GM23248 (cell line): ENCODE results near the gene RNF126. TPM values are rescaled to one million over a fixed set of nuclear protein-coding genes. Genes with fewer than 3 reads are reported as not detected.
A peak's percentile ranks its signal among the peaks of the same experiment; 100 is the strongest.

Experiments used
- DNase-seq: peaks from one replicate; pipeline ENCODE4 v3.0.0-alpha.2; 2015
- H2AFZ ChIP-seq: fragments of 200-600 bp; sonication (generic); 2 replicates; pipeline ENCODE4 v1.6.1; 2016; ENCODE audit warnings: antibody characterized with exemption
- H3F3A ChIP-seq: fragments of 200-600 bp; sonication (generic); 2 replicates; pipeline ENCODE4 v1.6.1; 2016; ENCODE audit warnings: mild to moderate bottlenecking, antibody characterized with exemption, mixed run types; ENCODE audit not compliant: insufficient read depth
- H3K27ac ChIP-seq: fragments of 200-600 bp; sonication (generic); 2 replicates; pipeline ENCODE4 v1.5.1; 2016; ENCODE audit warnings: mild to moderate bottlenecking
- H3K27me3 ChIP-seq: fragments of 200-600 bp; sonication (generic); replicated peaks from 2 replicates; pipeline ENCODE4 v1.6.1; 2016; ENCODE audit warnings: mild to moderate bottlenecking; ENCODE audit not compliant: insufficient read depth
- H3K36me3 ChIP-seq: fragments of 200-600 bp; sonication (generic); 2 replicates; pipeline ENCODE4 v1.6.1; 2016; ENCODE audit warnings: low read depth, mild to moderate bottlenecking
- H3K4me1 ChIP-seq: fragments of 200-600 bp; sonication (generic); 2 replicates; pipeline ENCODE4 v1.6.1; 2016; ENCODE audit warnings: mild to moderate bottlenecking; ENCODE audit not compliant: insufficient read depth
- H3K4me2 ChIP-seq: fragments of 200-600 bp; sonication (generic); one replicate; pipeline ENCODE4 v1.6.1; 2016; ENCODE audit warnings: mild to moderate bottlenecking; ENCODE audit not compliant: unreplicated experiment
- H3K4me3 ChIP-seq: fragments of 200-600 bp; sonication (generic); 2 replicates; pipeline ENCODE4 v1.5.1; 2016; ENCODE audit warnings: mild to moderate bottlenecking
- H3K79me2 ChIP-seq: fragments of 200-600 bp; sonication (generic); 2 replicates; pipeline ENCODE4 v1.6.1; 2016; ENCODE audit warnings: mild to moderate bottlenecking; ENCODE audit not compliant: insufficient read depth
- H3K9ac ChIP-seq: fragments of 200-600 bp; sonication (generic); 2 replicates; pipeline ENCODE4 v1.6.1; 2016; ENCODE audit warnings: mild to moderate bottlenecking
- H3K9me2 ChIP-seq: fragments of 200-600 bp; sonication (generic); 2 replicates; pipeline ENCODE4 v1.6.1; 2016; ENCODE audit warnings: mixed run types, mild to moderate bottlenecking, moderate library complexity; ENCODE audit not compliant: insufficient read depth
- H3K9me3 ChIP-seq: fragments of 200-600 bp; sonication (generic); one replicate; pipeline ENCODE4 v1.6.1; 2017; ENCODE audit warnings: low read depth
- H4K20me1 ChIP-seq: fragments of 200-600 bp; sonication (generic); 2 replicates; pipeline ENCODE4 v1.6.0; 2016; ENCODE audit not compliant: insufficient read depth
- EZH2 ChIP-seq: fragments of 200-600 bp; sonication (generic); IDR thresholded peaks from 2 replicates; pipeline ENCODE4 v1.6.1; 2018; ENCODE audit warnings: antibody characterized with exemption, mild to moderate bottlenecking; ENCODE audit not compliant: insufficient read depth, poor library complexity, severe bottlenecking
- EZH2phosphoT487 ChIP-seq: fragments of 200-600 bp; sonication (generic); IDR thresholded peaks from 2 replicates; pipeline ENCODE4 v1.6.1; 2018; ENCODE audit warnings: antibody characterized with exemption, moderate library complexity, mild to moderate bottlenecking, low read depth; ENCODE audit not compliant: insufficient read depth
- WGBS, 2 experiments: methylation state at CpG; one replicate each; pipeline ENCODE4 v1.1.6; 2015 to 2017; ENCODE audit warnings: low lambda C conversion rate in 2 of 2, low coverage in 1 of 2; ENCODE audit errors: missing lambda C conversion rate in 2 of 2; 5-methylcytosine and 5-hydroxymethylcytosine counted together
- in situ Hi-C: fragments of 300-500 bp; cut with MboI; formaldehyde crosslinking; loops from 2 replicates; pipeline ENCODE4 v1.15.0; 2020
- polyA plus RNA-seq: library from polyadenylated mRNA; unstranded; fragments of >200 nt; fragmentation: Nextera tagmentation; extraction: Ambion mirVana; gene quantifications from 2 replicates; pipeline ENCODE4 v1.2.1, GENCODE V29; 2016
- total RNA-seq: library from RNA; depleted of rRNA; stranded (reverse); fragments of >200 nt; shearing (Covaris generic); gene quantifications from 2 replicates; pipeline ENCODE4 v1.2.3, GENCODE V29; 2014

Gene RNF126
- total and polyA plus RNA-seq, 2 experiments from 2014 or later: 52.7 to 72.4 TPM

DNA sequence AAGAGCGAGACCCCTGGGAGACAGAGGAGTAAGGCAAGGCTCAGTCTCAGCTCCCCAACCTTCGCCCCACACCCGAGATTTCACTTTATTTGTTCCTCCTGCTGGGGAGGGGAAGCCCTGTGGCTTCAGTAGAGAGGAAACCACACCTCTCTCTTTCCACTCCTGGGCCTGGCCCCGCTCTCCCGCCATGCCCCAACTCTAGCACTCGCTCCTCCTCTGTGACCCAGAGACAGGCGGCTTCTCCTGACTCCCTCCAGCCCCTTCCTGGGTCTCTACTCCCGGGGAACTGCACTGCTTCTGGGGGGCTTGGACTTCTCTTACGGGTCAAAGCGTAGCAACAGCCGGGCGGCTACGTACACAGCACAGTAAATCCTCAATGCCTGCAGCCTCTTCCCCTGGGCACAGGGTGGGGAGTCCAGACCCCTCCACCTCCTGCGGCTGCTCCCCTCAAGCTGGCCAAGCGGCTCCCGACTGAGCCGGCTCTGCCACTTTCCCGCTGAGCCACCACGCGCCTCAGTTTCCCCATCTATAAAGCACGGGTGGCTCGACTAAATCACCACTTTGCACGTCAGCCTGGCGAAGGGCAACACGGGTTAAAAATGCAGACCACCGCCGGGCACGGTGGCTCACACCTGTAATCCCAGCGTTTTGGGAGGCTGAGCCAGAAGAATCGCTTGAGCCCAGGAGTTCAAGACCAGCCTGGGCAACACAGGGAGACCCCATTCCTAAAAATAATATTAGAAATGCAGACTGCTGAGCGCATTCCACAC lies 1.4 kb downstream of the RNF126 start:
- H3K4me2 ChIP-seq: peak overlapping the region; percentile 99
- H3K79me2 ChIP-seq: peaks cover 61% of the 10 kb centered on the region
- WGBS, 2 experiments: 7 to 9% methylated on average over 31 of the region's 31 CpGs
- H3K27me3 ChIP-seq: no peaks in the 10 kb centered on the region
- peak; percentile 68 for DNase-seq
- H3K4me3 ChIP-seq: peak overlapping the region; percentile 90
- H3K27ac ChIP-seq: peak overlapping the region; percentile 91
- TF ChIP-seq EZH2 (no peak), EZH2phosphoT487 (no peak)
- peaks cover 25% of the 10 kb centered on the region for H3K4me1 ChIP-seq
- no peak overlapping the region for H2AFZ ChIP-seq
- no peaks in the 10 kb centered on the region for H3K9me2 ChIP-seq
- in situ Hi-C loops: no loop called here
- H3K9me3 ChIP-seq: no peaks in the 10 kb centered on the region
- H3K9ac ChIP-seq: peak overlapping the region; percentile 96
- H3K36me3 ChIP-seq: no peaks in the 10 kb centered on the region
- no peaks in the 10 kb centered on the region for H4K20me1 ChIP-seq
- H3F3A ChIP-seq: peaks cover 10% of the 10 kb centered on the region; the same call in 1 of the 2 replicates

DNA sequence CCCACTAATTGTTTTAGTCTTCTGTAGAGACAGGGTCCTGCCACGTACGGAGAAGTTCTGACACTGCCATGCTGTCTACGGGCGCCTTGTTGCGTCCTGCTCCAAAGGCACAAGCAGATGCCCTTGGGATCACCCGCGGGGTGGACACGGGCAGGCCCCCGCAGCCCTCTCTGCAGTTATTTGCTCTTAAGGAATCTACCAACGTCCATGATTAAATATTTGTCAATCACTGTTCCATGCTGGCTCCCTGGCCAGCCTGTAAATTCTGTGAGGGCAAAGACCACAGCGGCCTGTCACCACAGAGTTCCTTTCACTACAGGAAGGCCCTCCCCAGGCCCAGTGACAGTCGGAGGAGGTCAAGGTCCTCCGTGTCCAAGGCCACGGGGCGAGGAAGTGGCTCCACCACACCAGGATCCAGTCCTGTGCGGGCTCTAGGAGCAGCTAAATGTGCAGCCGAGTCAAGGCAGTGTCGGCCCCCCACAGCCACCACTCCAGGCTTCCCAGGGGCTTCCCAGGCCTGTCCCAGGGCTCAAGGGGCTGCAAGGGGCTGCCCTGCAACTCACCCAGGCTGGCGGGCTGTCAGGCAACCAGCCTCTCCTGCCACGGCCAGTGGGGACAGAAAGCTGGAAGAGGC lies 2.1 kb downstream of the RNF126 start:
- no peaks in the 10 kb centered on the region for H4K20me1 ChIP-seq
- H3K9me2 ChIP-seq: no peaks in the 10 kb centered on the region
- no peaks in the 10 kb centered on the region for H3K27me3 ChIP-seq
- 51 to 58% methylated on average over 18 to 20 of the region's 20 CpGs for WGBS, 2 experiments
- no peak overlapping the region for H2AFZ ChIP-seq
- in situ Hi-C loops: no loop called here
- H3K4me1 ChIP-seq: peaks cover 25% of the 10 kb centered on the region
- H3F3A ChIP-seq: peaks cover 10% of the 10 kb centered on the region; the same call in 1 of the 2 replicates
- H3K9ac ChIP-seq: peak overlapping the region; percentile 96
- peak overlapping the region; percentile 91 for H3K27ac ChIP-seq
- no peaks in the 10 kb centered on the region for H3K36me3 ChIP-seq
- TF ChIP-seq EZH2 (no peak), EZH2phosphoT487 (no peak)
- H3K79me2 ChIP-seq: peaks cover 68% of the 10 kb centered on the region
- H3K9me3 ChIP-seq: no peaks in the 10 kb centered on the region
- peak overlapping the region; percentile 90 for H3K4me3 ChIP-seq
- no peak for DNase-seq
- peak overlapping the region; percentile 99 for H3K4me2 ChIP-seq

DNA sequence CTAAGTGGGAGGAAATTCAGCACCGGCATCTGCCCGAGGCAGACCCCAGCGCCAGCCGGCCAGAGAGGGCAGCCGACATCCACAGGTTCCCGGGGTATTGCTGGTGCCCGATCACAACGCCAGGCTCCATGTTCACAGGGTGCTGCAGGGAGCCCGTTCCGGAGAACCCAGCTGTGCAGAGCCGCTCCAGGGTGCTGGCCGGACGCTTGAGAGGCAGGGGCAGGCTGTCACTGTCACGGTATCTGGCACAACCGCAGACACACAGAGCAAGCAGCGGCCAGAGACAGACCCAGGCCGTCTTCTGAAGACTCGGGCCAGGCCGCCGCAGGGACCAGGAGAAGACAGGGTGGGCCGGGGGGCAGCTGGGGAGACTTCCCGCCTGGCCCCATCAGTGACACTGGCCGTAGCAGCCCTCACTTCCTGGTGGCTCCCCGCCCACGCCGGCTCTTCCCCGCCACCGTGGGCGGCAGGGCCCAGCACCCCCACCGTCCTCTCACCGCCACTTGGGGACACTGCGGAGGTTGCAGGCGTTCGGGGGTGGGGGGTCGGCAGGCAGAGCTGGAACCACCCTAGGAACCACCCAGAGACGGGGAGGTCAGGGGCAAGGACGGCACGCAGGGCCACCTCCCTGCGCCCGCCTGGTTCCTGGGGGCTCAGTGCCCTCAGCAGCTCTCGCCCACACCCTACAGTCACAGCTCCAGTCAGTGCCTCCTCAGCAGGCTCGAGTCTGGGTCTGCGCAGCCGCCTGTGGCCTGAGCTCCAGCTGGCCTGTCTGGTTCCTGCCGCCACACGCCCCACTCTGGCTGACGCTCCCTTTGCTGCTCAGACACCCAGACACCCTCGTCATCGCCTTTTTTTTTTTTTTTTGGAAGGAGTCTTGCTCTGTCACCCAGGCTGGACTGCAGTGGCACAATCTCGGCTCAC lies 3.8 kb downstream of the RNF126 start:
- peak overlapping the region; percentile 91 for H3K27ac ChIP-seq
- WGBS, 2 experiments: 5 to 13% methylated on average over 38 to 45 of the region's 50 CpGs
- H3K4me1 ChIP-seq: peaks cover 25% of the 10 kb centered on the region
- no peaks in the 10 kb centered on the region for H4K20me1 ChIP-seq
- DNase-seq: peak; percentile 98
- no peaks in the 10 kb centered on the region for H3K36me3 ChIP-seq
- H3K9me3 ChIP-seq: no peaks in the 10 kb centered on the region
- no peak overlapping the region for H2AFZ ChIP-seq
- H3K4me3 ChIP-seq: peak overlapping the region; percentile 66
- H3K4me2 ChIP-seq: peak overlapping the region; percentile 71
- no peaks in the 10 kb centered on the region for H3K27me3 ChIP-seq
- peaks cover 86% of the 10 kb centered on the region for H3K79me2 ChIP-seq
- TF ChIP-seq EZH2 (no peak), EZH2phosphoT487 (no peak)
- H3K9me2 ChIP-seq: no peaks in the 10 kb centered on the region
- in situ Hi-C loops: no loop called here
- peak overlapping the region; percentile 96 for H3K9ac ChIP-seq
- H3F3A ChIP-seq: peaks cover 10% of the 10 kb centered on the region; the same call in 1 of the 2 replicates
